AG04450 (cell line): ENCODE results near the gene ZBTB7A. TPM values are rescaled to one million over a fixed set of nuclear protein-coding genes. Genes with fewer than 3 reads are reported as not detected.
"Not testable (repeated sequence)": the region's sequence is repeated elsewhere in the genome, so short reads cannot be mapped to it uniquely, and the experiment has no call there.

Experiments used
- CTCF ChIA-PET: fragments of 300-600, 350-600 bp; formaldehyde crosslinking; extraction: SDS; loops from one replicate; lab custom pipeline; 2022; ENCODE audit warnings: antibody characterized with exemption, inconsistent platforms; lab: Charles Lee
- POLR2A ChIA-PET: fragments of 350-600 bp; formaldehyde crosslinking; extraction: SDS; loops from one replicate; lab custom pipeline; 2021; ENCODE audit warnings: antibody characterized with exemption, inconsistent platforms; lab: Yijun Ruan, JAX
- DNase-seq: peaks from one replicate; pipeline ENCODE4 v3.0.0-alpha.2; 2011; ENCODE audit warnings: low read depth, low spot score
- H3K27ac ChIP-seq: one replicate; pipeline ENCODE4 v1.5.1; 2012; ENCODE audit warnings: low read depth, low read length, control low read depth
- H3K27me3 ChIP-seq: one replicate; pipeline ENCODE4 v1.6.0; 2012; ENCODE audit warnings: low read length; ENCODE audit not compliant: control insufficient read depth, insufficient read depth
- H3K4me3 ChIP-seq: 2 replicates; pipeline ENCODE4 v1.5.1; 2011; ENCODE audit warnings: mild to moderate bottlenecking, low read depth, low read length, control low read depth
- H3K9me3 ChIP-seq: 2 replicates; pipeline ENCODE4 v1.5.1; 2012; ENCODE audit warnings: low read length; ENCODE audit not compliant: control insufficient read depth, insufficient read depth
- CTCF ChIP-seq: IDR thresholded peaks from 2 replicates; pipeline ENCODE4 v1.5.1; 2011; ENCODE audit warnings: low read depth, low read length, control low read depth, inconsistent platforms
- polyA plus RNA-seq: library from polyadenylated mRNA; depleted of rRNA; stranded (reverse); fragments of >200 nt; gene quantifications from 2 replicates; pipeline ENCODE4 v1.2.3, GENCODE V29; 2011

ZBTB7A gene
- polyA plus RNA-seq, 1 experiment = 2.7 TPM

GRCh38 chr19:4013886-4014540, 52.7 kb downstream of the ZBTB7A start:
- TF ChIP-seq CTCF = no peak
- H3K9me3 ChIP-seq = no peaks in the 10 kb centered on the region; the same call in 1 of the 2 replicates
- DNase-seq = no peak
- CTCF ChIA-PET = interaction anchor here (1.7 kb wide), 1 partner anchor 27 kb away, joined by 4 read pairs; no protein-coding TSS in a partner anchor
- H3K27ac ChIP-seq = no peak overlapping the region
- no peaks in the 10 kb centered on the region for H3K27me3 ChIP-seq
- no peak overlapping the region for H3K4me3 ChIP-seq
- POLR2A ChIA-PET = no interaction called here

- no peaks in the 10 kb centered on the region; the same call in 1 of the 2 replicates for H3K9me3 ChIP-seq
- no peaks in the 10 kb centered on the region for H3K27me3 ChIP-seq
- TF ChIP-seq CTCF = no peak
- no peak overlapping the region for H3K4me3 ChIP-seq
- DNase-seq = no peak
- ChIA-PET POLR2A (no interaction called here), CTCF (interaction anchor here (1.7 kb wide), 1 partner anchor 26 kb away, joined by 4 read pairs; no protein-coding TSS in a partner anchor)
- H3K27ac ChIP-seq = no peak overlapping the region
Measured at GRCh38 chr19:4012975-4013634, 53.6 kb downstream of the ZBTB7A start.

GRCh38 chr19:4012092-4012974, 54.4 kb downstream of the ZBTB7A start:
- Histone ChIP-seq H3K27ac (no peak overlapping the region), H3K9me3 (no peaks in the 10 kb centered on the region; the same call in 1 of the 2 replicates), H3K27me3 (no peaks in the 10 kb centered on the region), H3K4me3 (no peak overlapping the region)
- TF ChIP-seq CTCF = no peak
- ChIA-PET POLR2A (interaction anchor here (0.6 kb wide), 2 partner anchors 20 to 25 kb away, joined by 3 to 6 read pairs; no protein-coding TSS in a partner anchor), CTCF (interaction anchor here (1.7 kb wide), 1 partner anchor 25 kb away, joined by 4 read pairs; no protein-coding TSS in a partner anchor)
- no peak for DNase-seq

- CTCF ChIA-PET, H3K27me3 ChIP-seq, DNase-seq, H3K4me3 ChIP-seq, H3K27ac ChIP-seq, H3K9me3 ChIP-seq: not testable (repeated sequence)
- POLR2A ChIA-PET = interaction anchor here (0.6 kb wide), 1 partner anchor 24 kb away, joined by 6 read pairs; no protein-coding TSS in a partner anchor
Measured at GRCh38 chr19:4011430-4011829, 55.3 kb downstream of the ZBTB7A start.

- TF ChIP-seq CTCF = no peak
Measured at GRCh38 chr19:4010808-4011110, 55.9 kb downstream of the ZBTB7A start.

More at GRCh38 chr19:4010808-4011110, 55.9 kb downstream of the ZBTB7A start:
- POLR2A ChIA-PET = no interaction called here
- Histone ChIP-seq H3K27ac (no peak overlapping the region), H3K9me3 (no peaks in the 10 kb centered on the region; the same call in 1 of the 2 replicates), H3K4me3 (no peak overlapping the region), H3K27me3 (no peaks in the 10 kb centered on the region)
- no peak for DNase-seq
- CTCF ChIA-PET = no interaction called here
